MM.1S (cell line): ENCODE data around the gene RASIP1.
"Not testable (repeated sequence)": the region's sequence is repeated elsewhere in the genome, so short reads cannot be mapped to it uniquely, and the experiment has no call there.

Experiments used
- DNase-seq: peaks from one replicate; pipeline ENCODE4 v3.0.0-alpha.2; 2015
- H2AFZ ChIP-seq: fragments of 300-600 bp; sonication (generic); 2 replicates; pipeline ENCODE4 v1.6.0; 2016; ENCODE audit warnings: antibody characterized with exemption, low read length
- H3F3A ChIP-seq: fragments of 300-600 bp; sonication (generic); 2 replicates; pipeline ENCODE4 v1.6.1; 2016; ENCODE audit warnings: mild to moderate bottlenecking, antibody characterized with exemption, low read length, moderate library complexity, mixed read lengths; ENCODE audit not compliant: insufficient read depth
- H3K27ac ChIP-seq: fragments of 300-600 bp; sonication (generic); 2 replicates; pipeline ENCODE4 v1.5.1; 2016; ENCODE audit warnings: mild to moderate bottlenecking, low read length
- H3K27me3 ChIP-seq: fragments of 300-600 bp; sonication (generic); replicated peaks from 2 replicates; pipeline ENCODE4 v1.6.0; 2016; ENCODE audit warnings: low read length; ENCODE audit not compliant: insufficient read depth
- H3K36me3 ChIP-seq: fragments of 300-600 bp; sonication (generic); replicated peaks from 2 replicates; pipeline ENCODE4 v1.6.1; 2016; ENCODE audit warnings: mild to moderate bottlenecking, low read length, mixed read lengths; ENCODE audit not compliant: insufficient read depth
- H3K4me1 ChIP-seq: fragments of 300-600 bp; sonication (generic); 2 replicates; pipeline ENCODE4 v1.6.1; 2016; ENCODE audit warnings: low read length, mixed read lengths
- H3K4me2 ChIP-seq: fragments of 300-600 bp; sonication (generic); 2 replicates; pipeline ENCODE4 v1.6.0; 2016; ENCODE audit warnings: low read depth, low read length
- H3K4me3 ChIP-seq: fragments of 300-600 bp; sonication (generic); 2 replicates; pipeline ENCODE4 v1.5.1; 2016; ENCODE audit warnings: low read length, mixed read lengths
- H3K79me2 ChIP-seq: fragments of 300-600 bp; sonication (generic); 2 replicates; pipeline ENCODE4 v1.6.1; 2016; ENCODE audit warnings: mixed run types, low read length, mixed read lengths
- H3K9ac ChIP-seq: fragments of 300-600 bp; sonication (generic); 2 replicates; pipeline ENCODE4 v1.6.1; 2016; ENCODE audit warnings: low read length, mixed read lengths
- H3K9me2 ChIP-seq: fragments of 300-600 bp; sonication (generic); replicated peaks from 2 replicates; pipeline ENCODE4 v1.6.1; 2016; ENCODE audit warnings: mild to moderate bottlenecking, low read length, mixed read lengths; ENCODE audit not compliant: insufficient read depth
- H3K9me3 ChIP-seq: fragments of 300-600 bp; sonication (generic); replicated peaks from 2 replicates; pipeline ENCODE4 v1.6.1; 2016; ENCODE audit warnings: mild to moderate bottlenecking, low read length, mixed read lengths; ENCODE audit not compliant: insufficient read depth
- H4K20me1 ChIP-seq: fragments of 300-600 bp; sonication (generic); 2 replicates; pipeline ENCODE4 v1.6.1; 2016; ENCODE audit warnings: mild to moderate bottlenecking, low read length, moderate library complexity, mixed read lengths; ENCODE audit not compliant: insufficient read depth
- EZH2 ChIP-seq: fragments of 300-600 bp; sonication (generic); optimal IDR thresholded peaks from 2 replicates; pipeline ENCODE3; 2017; ENCODE audit warnings: low read depth, mild to moderate bottlenecking, antibody characterized with exemption, low read length, mixed read lengths
- EZH2phosphoT487 ChIP-seq: fragments of 300-600 bp; sonication (generic); IDR thresholded peaks from 2 replicates; pipeline ENCODE4 v1.6.1; 2018; ENCODE audit warnings: antibody characterized with exemption, low read length
- TF ChIP-seq, protein P1 (sequence below): fragments of 300-600 bp; sonication (generic); IDR thresholded peaks from 2 replicates; pipeline ENCODE4 v1.5.1; 2016; ENCODE audit warnings: antibody characterized with exemption, low read length, mixed read lengths

RASIP1 gene

DNA sequence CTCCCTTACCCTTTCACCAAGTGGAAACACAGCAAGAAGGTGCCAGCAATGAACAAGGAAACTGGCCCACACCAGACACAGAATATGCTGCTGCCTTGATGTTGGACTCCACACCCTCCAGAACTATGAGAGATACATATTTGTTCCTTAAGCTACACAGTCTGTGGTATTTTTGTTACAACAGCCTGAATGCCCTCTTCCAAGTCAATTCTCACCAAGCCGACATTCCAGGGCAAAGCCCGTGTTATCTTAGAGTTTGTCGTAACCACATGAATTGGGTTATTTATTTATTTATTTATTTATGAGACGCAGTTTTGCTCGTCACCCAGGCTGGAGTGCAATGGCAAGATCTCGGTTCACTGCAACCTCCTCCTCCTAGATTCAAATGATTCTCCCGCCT is 29.9 kb upstream of the RASIP1 start:
- Histone ChIP-seq H2AFZ (no peak overlapping the region), H3K9ac (no peak overlapping the region)

DNA sequence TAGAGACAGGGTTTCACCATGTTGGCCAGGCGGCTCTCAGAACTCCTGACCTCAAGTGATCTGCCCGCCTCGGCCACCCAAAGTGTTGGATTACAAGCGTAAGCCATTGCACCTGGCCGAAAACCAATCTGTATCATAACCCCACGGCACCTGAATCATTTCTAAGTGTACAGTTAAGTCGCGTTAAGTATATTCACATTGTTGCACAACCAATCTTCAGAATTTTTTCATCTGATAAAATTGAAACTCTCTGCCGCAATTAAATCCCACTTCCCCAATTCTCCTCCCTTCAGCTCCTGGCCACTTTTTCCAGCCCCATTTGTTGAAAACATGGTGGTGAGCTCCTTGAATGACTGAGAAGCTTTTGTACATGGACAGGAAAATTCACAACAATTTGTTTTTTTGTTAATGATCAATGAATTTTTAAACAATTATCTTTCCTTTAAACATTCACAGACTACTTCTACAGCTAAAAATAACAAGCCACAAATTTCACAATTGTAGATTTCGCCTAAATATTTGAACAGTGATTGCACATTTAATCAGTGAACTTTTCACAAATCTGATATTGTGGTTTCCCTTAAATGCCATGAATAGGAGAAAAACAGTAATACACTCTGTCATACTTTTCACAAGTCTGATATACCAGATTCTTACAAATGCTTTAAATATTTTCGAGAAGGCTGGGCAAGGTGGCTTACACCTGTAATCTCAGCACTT is 28.7 kb upstream of the RASIP1 start:
- TF ChIP-seq EZH2 (no peak), EZH2phosphoT487 (no peak)
- TF ChIP-seq, protein P1, sequence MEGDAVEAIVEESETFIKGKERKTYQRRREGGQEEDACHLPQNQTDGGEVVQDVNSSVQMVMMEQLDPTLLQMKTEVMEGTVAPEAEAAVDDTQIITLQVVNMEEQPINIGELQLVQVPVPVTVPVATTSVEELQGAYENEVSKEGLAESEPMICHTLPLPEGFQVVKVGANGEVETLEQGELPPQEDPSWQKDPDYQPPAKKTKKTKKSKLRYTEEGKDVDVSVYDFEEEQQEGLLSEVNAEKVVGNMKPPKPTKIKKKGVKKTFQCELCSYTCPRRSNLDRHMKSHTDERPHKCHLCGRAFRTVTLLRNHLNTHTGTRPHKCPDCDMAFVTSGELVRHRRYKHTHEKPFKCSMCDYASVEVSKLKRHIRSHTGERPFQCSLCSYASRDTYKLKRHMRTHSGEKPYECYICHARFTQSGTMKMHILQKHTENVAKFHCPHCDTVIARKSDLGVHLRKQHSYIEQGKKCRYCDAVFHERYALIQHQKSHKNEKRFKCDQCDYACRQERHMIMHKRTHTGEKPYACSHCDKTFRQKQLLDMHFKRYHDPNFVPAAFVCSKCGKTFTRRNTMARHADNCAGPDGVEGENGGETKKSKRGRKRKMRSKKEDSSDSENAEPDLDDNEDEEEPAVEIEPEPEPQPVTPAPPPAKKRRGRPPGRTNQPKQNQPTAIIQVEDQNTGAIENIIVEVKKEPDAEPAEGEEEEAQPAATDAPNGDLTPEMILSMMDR, result no peak
- Histone ChIP-seq H3K4me2 (no peak overlapping the region), H3K9me3 (no peaks in the 10 kb centered on the region), H2AFZ (no peak overlapping the region), H3K9ac (no peak overlapping the region), H4K20me1 (no peaks in the 10 kb centered on the region), H3F3A (no peaks in the 10 kb centered on the region), H3K36me3 (no peaks in the 10 kb centered on the region), H3K79me2 (no peaks in the 10 kb centered on the region), H3K27me3 (peaks cover 85% of the 10 kb centered on the region), H3K27ac (no peak overlapping the region), H3K9me2 (no peaks in the 10 kb centered on the region), H3K4me3 (no peak overlapping the region), H3K4me1 (no peaks in the 10 kb centered on the region)
- DNase-seq, result no peak

More for the DNA sequence above, 29.9 kb upstream of the RASIP1 start:
- Histone ChIP-seq H3K9me3 (no peaks in the 10 kb centered on the region), H3K79me2 (no peaks in the 10 kb centered on the region), H3K9me2 (no peaks in the 10 kb centered on the region), H3K4me2 (no peak overlapping the region), H3K27me3 (peaks cover 74% of the 10 kb centered on the region), H3K4me1 (no peaks in the 10 kb centered on the region), H4K20me1 (no peaks in the 10 kb centered on the region), H3K36me3 (no peaks in the 10 kb centered on the region), H3K4me3 (no peak overlapping the region), H3K27ac (no peak overlapping the region), H3F3A (no peaks in the 10 kb centered on the region)
- no peak for DNase-seq
- TF ChIP-seq EZH2phosphoT487 (no peak), EZH2 (no peak)
- TF ChIP-seq, protein P1, result no peak

DNA sequence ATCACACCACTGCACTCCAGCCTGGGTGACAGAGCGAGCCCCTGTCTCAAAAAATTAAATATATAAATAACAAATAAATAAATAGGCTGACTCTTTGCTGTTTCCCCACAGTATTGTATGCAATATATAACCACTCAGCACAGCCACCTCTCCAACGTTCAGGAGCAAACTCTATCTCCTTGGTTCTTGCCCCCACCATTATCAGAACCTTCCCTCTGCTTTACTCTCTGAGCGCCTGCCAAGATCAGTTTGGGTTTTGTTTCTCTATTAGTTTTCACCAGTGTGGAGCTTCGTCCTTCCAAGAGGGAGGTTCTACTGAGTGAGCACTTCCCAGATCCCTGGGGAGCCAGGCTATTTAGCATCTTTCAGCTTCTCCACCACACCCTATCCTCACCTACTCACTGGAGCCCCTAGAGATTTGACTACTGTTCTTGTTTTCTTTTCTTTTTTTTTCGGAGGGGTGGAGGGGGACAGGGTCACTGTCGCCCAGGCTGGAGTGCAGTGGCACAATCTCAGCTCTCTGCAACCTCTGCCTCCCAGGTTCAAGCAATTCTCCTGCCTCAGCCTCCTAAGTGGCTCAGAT is 27.9 kb upstream of the RASIP1 start:
- peaks cover 94% of the 10 kb centered on the region for H3K27me3 ChIP-seq
- DNase-seq, H2AFZ ChIP-seq, H4K20me1 ChIP-seq, H3K4me1 ChIP-seq, H3K9ac ChIP-seq, H3K27ac ChIP-seq, H3K4me2 ChIP-seq, H3K4me3 ChIP-seq, H3K79me2 ChIP-seq, H3F3A ChIP-seq, H3K36me3 ChIP-seq, H3K9me2 ChIP-seq, H3K9me3 ChIP-seq: not testable (repeated sequence)

DNA sequence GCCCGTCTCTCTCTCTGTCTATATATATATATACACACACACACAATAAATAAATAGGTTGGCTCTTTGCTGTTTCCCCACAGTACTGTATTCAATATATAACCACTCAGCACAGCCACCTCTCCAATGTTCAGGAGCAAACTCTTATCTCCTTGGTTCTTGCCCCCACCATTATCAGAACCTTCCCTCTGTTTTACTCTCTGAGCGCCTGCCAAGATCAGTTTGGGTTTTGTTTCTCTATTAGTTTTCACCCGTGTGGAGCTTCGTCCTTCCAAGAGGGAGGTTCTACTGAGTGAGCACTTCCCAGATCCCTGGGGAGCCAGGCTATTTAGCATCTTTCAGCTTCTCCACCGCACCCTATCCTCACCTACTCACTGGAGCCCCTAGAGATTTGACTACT is 25.4 kb upstream of the RASIP1 start:
- not testable (repeated sequence) for H4K20me1 ChIP-seq, H3K4me3 ChIP-seq, DNase-seq, H3K79me2 ChIP-seq, H3K4me2 ChIP-seq, H3K9me2 ChIP-seq, H3K27ac ChIP-seq, H2AFZ ChIP-seq, H3K9me3 ChIP-seq, H3K9ac ChIP-seq, H3K36me3 ChIP-seq, H3F3A ChIP-seq, H3K4me1 ChIP-seq
- peaks cover 99% of the 10 kb centered on the region for H3K27me3 ChIP-seq
